ENCODE data around the gene CA10. TPM values are rescaled to one million over a fixed set of nuclear protein-coding genes. Genes with fewer than 3 reads are reported as not detected.

The CA10 gene
- total RNA-seq, 4 donors from 2014 or later = not detected

DNA sequence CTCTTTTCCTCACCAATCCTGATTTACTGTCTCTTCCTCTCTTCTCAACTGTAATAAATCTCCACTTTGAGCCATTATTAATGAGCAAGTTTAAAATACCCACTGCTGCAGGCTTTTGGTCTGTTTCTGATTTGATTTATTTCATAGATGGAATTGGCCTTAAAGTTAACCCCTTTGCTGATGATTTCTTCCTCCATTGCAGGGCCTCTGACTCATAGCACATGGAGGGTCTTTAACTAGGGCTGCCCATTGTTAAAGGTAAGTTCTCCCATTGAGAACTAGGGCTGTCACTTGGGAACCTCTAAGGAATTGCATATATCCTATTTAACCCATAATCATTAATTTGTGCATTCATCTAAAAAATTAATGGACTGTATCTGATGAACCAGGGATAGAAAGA, 221.2 kb downstream of the CA10 start:
- TF ChIP-seq, protein P1, sequence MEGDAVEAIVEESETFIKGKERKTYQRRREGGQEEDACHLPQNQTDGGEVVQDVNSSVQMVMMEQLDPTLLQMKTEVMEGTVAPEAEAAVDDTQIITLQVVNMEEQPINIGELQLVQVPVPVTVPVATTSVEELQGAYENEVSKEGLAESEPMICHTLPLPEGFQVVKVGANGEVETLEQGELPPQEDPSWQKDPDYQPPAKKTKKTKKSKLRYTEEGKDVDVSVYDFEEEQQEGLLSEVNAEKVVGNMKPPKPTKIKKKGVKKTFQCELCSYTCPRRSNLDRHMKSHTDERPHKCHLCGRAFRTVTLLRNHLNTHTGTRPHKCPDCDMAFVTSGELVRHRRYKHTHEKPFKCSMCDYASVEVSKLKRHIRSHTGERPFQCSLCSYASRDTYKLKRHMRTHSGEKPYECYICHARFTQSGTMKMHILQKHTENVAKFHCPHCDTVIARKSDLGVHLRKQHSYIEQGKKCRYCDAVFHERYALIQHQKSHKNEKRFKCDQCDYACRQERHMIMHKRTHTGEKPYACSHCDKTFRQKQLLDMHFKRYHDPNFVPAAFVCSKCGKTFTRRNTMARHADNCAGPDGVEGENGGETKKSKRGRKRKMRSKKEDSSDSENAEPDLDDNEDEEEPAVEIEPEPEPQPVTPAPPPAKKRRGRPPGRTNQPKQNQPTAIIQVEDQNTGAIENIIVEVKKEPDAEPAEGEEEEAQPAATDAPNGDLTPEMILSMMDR (IDR thresholded peaks at IDR 0.05; ENCODE audit: low read depth) = no peak

GRCh38 chr17:51935477-51935876, 223.0 kb downstream of the CA10 start:
- TF ChIP-seq, protein P1 (IDR thresholded peaks at IDR 0.05; ENCODE audit: low read depth) = no peak

- TF ChIP-seq, protein P1 (IDR thresholded peaks at IDR 0.05; ENCODE audit: low read depth) = no peak
Observed at GRCh38 chr17:51933647-51934046, 224.9 kb downstream of the CA10 start.

GRCh38 chr17:51926448-51926847, 232.1 kb downstream of the CA10 start:
- TF ChIP-seq, protein P1 (IDR thresholded peaks at IDR 0.05; ENCODE audit: low read depth) = no peak

DNA sequence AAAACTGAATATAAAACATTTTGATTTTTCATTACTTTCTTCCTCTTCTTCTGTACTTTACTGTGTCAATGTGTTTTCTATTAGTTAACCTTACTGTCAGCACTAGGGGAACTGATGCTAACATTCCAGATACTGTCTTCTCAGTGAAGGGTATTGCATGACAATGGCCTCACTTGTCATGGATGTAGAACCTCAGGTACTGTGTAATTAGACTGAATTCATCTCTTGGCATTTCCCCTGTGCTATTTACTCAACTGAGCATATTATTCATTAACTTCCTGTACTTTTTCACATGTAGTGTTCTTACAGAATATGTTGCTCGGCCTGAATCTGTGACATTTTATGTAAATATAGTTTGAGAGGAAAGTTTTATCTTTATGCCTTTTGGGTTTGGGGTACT, 237.0 kb downstream of the CA10 start:
- TF ChIP-seq, protein P1 (IDR thresholded peaks at IDR 0.05; ENCODE audit: low read depth) = no peak

- TF ChIP-seq, protein P1 (IDR thresholded peaks at IDR 0.05; ENCODE audit: low read depth) = no peak
Observed at GRCh38 chr17:51914577-51914976, 243.9 kb downstream of the CA10 start.

DNA sequence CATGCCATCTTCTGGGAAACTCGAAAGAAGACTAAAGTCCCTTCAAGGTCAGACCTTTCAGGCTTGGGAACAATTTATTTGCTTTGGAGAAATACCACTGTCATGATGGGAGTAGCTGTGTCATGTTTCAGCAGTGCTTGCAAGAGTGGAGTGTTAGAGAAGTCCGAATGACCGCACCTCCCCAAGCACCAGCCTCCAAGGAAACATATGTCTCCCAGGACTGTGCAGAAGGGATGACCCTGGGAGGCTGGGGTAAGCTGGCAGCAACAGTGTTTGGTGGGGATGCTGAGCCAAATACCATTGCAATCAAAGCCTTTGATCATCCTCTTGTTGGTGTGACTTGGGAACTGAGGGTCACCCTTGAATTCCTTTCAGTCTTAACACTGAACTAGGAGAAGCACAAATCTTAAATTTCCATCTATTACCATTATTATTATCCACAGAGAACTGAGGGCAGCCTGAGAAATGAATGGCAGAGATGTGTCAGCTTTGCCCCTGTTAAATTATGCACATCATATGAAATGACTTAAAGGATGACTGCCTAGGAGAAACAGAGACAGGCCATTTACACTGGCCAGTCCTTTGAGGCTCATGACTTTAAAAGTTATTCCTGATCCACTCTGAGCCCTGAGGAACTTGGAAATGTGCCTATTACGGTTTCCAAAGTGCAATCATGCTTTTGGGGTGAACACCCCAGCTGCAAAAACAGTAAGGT, 244.9 kb downstream of the CA10 start:
- TF ChIP-seq, protein P1 (IDR thresholded peaks at IDR 0.05; ENCODE audit: low read depth) = no peak

Measured in subcutaneous adipose tissue (tissue), 4 donors.